Cardiac muscle cell (in vitro differentiated cells and primary cell): Measurements from ENCODE around the gene LENEP. TPM values are rescaled to one million over a fixed set of nuclear protein-coding genes. Genes with fewer than 3 reads are reported as not detected.

Experiments used
- DNase-seq, 2 donors: peaks; one replicate each; pipeline versions ENCODE4 v3.0.0 to v3.0.0-alpha.2; 2010 to 2017; ENCODE audit warnings: low read depth in 1 of 2, low spot score in 1 of 2
- H3K27ac ChIP-seq: fragments of 200-600 bp; sonication (generic); 2 replicates; pipeline ENCODE4 v1.5.1; 2016
- H3K27me3 ChIP-seq: fragments of 200-600 bp; sonication (generic); 2 replicates; pipeline ENCODE4 v1.6.0; 2016; ENCODE audit warnings: control low read depth
- H3K36me3 ChIP-seq: fragments of 200-600 bp; sonication (generic); 2 replicates; pipeline ENCODE4 v1.5.1; 2016; ENCODE audit warnings: control low read depth
- H3K4me1 ChIP-seq: fragments of 200-600 bp; sonication (generic); 2 replicates; pipeline ENCODE4 v1.8.1; 2017; ENCODE audit warnings: low read depth, mild to moderate bottlenecking, mixed run types
- H3K4me3 ChIP-seq: fragments of 200-600 bp; sonication (generic); 2 replicates; pipeline ENCODE4 v1.5.1; 2016; ENCODE audit warnings: mild to moderate bottlenecking
- H3K9me3 ChIP-seq: fragments of 200-600 bp; sonication (generic); 2 replicates; pipeline ENCODE4 v1.5.1; 2017; ENCODE audit warnings: low read depth, mild to moderate bottlenecking, control low read depth
- CTCF ChIP-seq: IDR thresholded peaks from 2 replicates; pipeline ENCODE4 v1.5.1; 2012; ENCODE audit warnings: low read depth, mild to moderate bottlenecking, low read length
- polyA plus RNA-seq: library from polyadenylated mRNA; unstranded; fragments of >200 nt; fragmentation: Nextera tagmentation; extraction: Ambion mirVana; gene quantifications from 2 replicates; pipeline ENCODE4 v1.2.1, GENCODE V29; 2016
- total RNA-seq: library from RNA; depleted of rRNA; stranded (reverse); fragments of >200 nt; gene quantifications from 2 replicates; pipeline ENCODE4 v1.2.3, GENCODE V29; 2016

Gene LENEP
- total and polyA plus RNA-seq, 2 experiments from 2014 or later: 0.72 TPM; not detected in 1

GRCh38 chr1:155026588-155026987 is 33.2 kb downstream of the LENEP start:
- TF ChIP-seq CTCF: no peak
- H3K4me1 ChIP-seq: peaks cover 7% of the 10 kb centered on the region
- H3K27me3 ChIP-seq: no peaks in the 10 kb centered on the region
- DNase-seq: no peak
- H3K27ac ChIP-seq: no peak overlapping the region
- H3K4me3 ChIP-seq: no peak overlapping the region
- no peaks in the 10 kb centered on the region for H3K36me3 ChIP-seq
- H3K9me3 ChIP-seq: no peaks in the 10 kb centered on the region

GRCh38 chr1:155029513-155030242 is 36.3 kb downstream of the LENEP start:
- Histone ChIP-seq H3K4me3 (no peak overlapping the region), H3K4me1 (no peaks in the 10 kb centered on the region), H3K27me3 (no peaks in the 10 kb centered on the region), H3K9me3 (no peaks in the 10 kb centered on the region), H3K27ac (no peak overlapping the region), H3K36me3 (no peaks in the 10 kb centered on the region)
- TF ChIP-seq CTCF: no peak
- no peak for DNase-seq

DNA sequence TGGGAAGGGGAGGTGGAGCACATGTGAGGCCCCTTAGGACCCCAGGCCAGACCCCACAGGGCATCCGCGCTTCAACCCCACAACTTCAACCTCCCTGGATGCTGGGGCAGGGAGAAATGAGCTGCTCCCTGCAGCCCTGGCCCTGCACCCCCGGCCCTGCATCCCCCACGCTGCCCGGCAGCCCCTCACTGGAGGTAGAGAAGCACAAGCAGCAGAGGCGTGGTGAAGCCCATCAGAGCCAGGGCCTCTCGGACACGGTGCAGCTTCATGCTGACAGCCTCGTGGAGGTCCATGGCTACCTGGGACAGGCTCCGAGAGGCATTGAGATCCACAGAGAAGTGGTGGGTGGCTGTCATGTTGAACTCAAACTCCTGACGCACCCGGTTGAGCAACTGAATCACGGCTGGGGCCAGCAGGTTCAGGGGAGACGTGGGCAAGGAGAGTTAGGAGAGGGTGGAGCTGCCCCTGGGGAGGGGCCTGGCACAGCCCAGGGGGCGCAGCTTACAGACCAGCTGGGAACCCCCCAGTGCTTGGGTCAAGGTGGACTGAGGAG is 36.9 kb downstream of the LENEP start:
- H3K36me3 ChIP-seq: no peaks in the 10 kb centered on the region
- no peaks in the 10 kb centered on the region for H3K27me3 ChIP-seq
- DNase-seq: no peak
- H3K4me1 ChIP-seq: no peaks in the 10 kb centered on the region
- no peaks in the 10 kb centered on the region for H3K9me3 ChIP-seq
- H3K4me3 ChIP-seq: no peak overlapping the region
- H3K27ac ChIP-seq: no peak overlapping the region
- no peak for TF ChIP-seq CTCF

- no peaks in the 10 kb centered on the region for H3K36me3 ChIP-seq
- H3K4me3 ChIP-seq: no peak overlapping the region
- H3K9me3 ChIP-seq: no peaks in the 10 kb centered on the region
- no peaks in the 10 kb centered on the region for H3K4me1 ChIP-seq
- no peak for TF ChIP-seq CTCF
- no peak for DNase-seq
- H3K27ac ChIP-seq: no peak overlapping the region
- H3K27me3 ChIP-seq: no peaks in the 10 kb centered on the region
Measured at GRCh38 chr1:155030899-155031298, 37.5 kb downstream of the LENEP start.

DNA sequence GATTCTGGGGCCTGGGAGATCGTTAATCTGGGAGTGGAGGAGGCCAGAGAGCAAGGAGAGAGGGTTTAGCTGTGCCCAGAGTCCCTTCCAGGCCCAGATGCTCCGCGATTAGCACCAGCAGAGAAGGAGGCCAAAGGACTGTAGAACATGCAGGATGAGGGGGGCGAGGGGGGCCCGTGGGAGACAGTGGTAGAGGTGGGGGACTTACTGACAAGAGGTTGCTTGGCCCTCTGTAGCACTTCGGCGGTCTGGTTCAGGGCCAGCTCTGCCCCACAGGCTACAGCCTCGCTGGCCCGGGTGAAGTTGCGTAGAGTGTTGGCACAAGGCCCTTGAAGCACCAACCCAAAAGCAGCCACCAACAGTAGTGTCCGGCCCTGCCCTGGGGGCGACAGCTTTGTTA is 39.5 kb downstream of the LENEP start:
- H3K36me3 ChIP-seq: no peaks in the 10 kb centered on the region
- H3K9me3 ChIP-seq: no peaks in the 10 kb centered on the region
- no peak for DNase-seq
- no peak overlapping the region for H3K27ac ChIP-seq
- H3K4me1 ChIP-seq: no peaks in the 10 kb centered on the region
- no peak overlapping the region for H3K4me3 ChIP-seq
- H3K27me3 ChIP-seq: no peaks in the 10 kb centered on the region
- no peak for TF ChIP-seq CTCF
